GM12864 (cell line): ENCODE results near the gene EOGT.

Experiments used
- DNase-seq: peaks from one replicate; pipeline ENCODE4 v3.0.0-alpha.2; 2011; ENCODE audit warnings: low read depth
- H3K4me3 ChIP-seq: 2 replicates; pipeline ENCODE4 v1.5.1; 2011; ENCODE audit warnings: mild to moderate bottlenecking, low read depth, low read length, control low read depth
- CTCF ChIP-seq: IDR thresholded peaks from 2 replicates; pipeline ENCODE4 v1.5.1; 2011; ENCODE audit warnings: low read depth, mild to moderate bottlenecking, moderate library complexity, low read length, control low read depth, inconsistent platforms; ENCODE audit errors: missing control alignments

The EOGT gene

GRCh38 chr3:68943753-68944500, 69.6 kb downstream of the EOGT start:
- no peak overlapping the region for H3K4me3 ChIP-seq
- no peak for DNase-seq

DNA sequence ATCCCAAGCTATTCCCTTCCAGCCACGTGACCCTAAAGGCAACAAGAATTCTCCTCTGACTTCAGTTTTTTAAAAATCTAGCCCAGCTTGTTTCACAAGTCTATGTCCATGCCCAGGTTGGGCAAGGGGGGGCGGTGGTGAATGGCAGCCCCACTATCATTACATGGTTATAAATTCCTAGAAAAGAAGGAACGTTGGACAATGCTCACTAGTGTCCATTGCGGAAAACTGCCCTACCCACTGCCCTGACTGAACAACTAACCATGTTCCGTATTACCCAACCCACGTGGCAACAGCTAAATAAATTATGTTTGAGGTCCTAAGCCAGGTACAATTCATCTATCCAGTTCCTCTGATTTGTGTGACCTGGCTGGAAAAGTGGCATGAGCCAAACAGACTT, 72.4 kb downstream of the EOGT start:
- DNase-seq, result no peak
- no peak for TF ChIP-seq CTCF
- no peak overlapping the region for H3K4me3 ChIP-seq

More at GRCh38 chr3:68943753-68944500, 69.6 kb downstream of the EOGT start:
- no peak for TF ChIP-seq CTCF

DNA sequence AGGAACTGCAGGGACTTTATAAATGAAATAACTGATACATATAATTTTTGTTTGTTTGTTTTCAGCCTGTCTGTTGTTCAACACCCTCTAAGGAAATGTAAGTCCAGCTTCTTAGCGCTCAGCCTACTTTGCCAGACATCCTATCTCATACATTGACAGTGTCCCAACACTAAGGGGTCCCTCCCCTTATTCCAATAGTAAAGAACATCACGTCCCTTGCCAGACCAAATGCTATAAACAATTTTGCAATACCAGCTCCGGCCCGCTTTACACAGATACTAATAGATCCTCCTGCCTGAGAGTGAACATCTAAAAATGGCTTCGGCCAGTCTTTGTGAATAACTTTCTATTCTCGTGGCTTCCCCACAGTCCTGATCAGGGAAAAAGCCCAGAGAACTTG, 76.6 kb downstream of the EOGT start:
- DNase-seq, result no peak
- no peak overlapping the region for H3K4me3 ChIP-seq
- no peak for TF ChIP-seq CTCF

DNA sequence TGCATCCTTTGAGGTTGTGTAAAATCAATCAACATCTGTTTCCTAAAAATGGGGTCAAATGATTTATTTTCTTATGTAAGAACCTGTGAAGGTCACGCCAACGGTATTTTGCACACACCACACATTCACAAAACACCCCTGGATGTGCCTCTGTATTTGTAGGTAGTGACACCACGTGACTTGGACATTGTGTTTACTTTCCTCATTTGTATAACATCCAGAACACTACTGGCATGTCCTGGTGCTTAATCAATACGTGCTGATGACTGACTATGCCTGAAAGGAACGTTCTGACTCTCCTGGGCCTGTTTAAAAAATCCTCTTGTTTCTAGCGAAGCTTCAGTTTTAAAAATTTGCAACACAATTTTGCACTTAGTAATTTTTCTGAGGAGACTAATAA, 77.7 kb downstream of the EOGT start:
- DNase-seq, result no peak
- H3K4me3 ChIP-seq, result no peak overlapping the region

DNA sequence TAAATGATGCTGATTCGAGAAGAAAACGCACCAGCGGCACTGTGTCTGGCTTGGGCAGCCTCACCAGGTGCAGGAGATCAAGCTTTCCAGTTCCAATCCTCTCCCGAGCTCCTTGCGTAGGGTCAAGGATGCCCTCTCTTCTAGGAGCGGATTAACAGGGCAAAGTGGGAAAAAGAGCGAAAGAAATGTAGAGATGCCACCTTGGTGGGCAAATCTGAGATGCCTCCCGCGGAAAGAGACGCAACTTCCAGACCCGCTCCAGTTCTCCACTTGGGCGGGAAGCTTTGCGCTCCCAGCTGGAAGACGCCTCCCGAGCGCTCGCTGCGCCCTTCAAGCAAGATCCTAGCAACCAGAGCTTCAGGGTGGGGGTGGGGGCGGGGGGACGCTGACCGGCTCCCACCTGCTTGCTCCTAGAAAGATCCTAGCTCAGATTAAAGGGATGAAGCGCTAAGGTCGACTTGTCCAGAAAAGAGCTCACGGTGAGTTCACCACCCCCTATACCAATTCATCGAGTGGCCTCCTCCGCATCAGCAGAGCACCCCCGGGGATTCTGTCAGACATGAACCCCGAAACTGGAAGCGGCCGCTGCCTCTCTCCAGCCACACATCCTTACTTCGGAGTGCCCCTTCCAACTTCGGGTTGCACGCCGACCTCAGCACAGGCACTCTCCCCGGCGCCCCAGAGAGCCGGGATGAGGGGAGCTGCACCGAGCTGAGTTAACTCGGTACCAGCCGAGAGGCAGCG, 81.9 kb downstream of the EOGT start:
- no peak for TF ChIP-seq CTCF
- DNase-seq, result no peak
- H3K4me3 ChIP-seq, result no peak overlapping the region

More for the DNA sequence above, 77.7 kb downstream of the EOGT start:
- no peak for TF ChIP-seq CTCF
